Coronary artery (tissue), 2 donors: ENCODE results near the gene MLN.

Experiments used
- DNase-seq: peaks from one replicate; pipeline ENCODE4 v3.0.0-alpha.2; 2017; ENCODE audit warnings: low spot score
- H3K27ac ChIP-seq, 2 donors: fragments of 200-600 bp; sonication (generic); one replicate each; pipeline ENCODE4 v1.5.1; 2016 to 2019
- H3K4me3 ChIP-seq: fragments of 200-600 bp; sonication (generic); 2 replicates; pipeline ENCODE4 v1.5.1; 2016; ENCODE audit warnings: mild to moderate bottlenecking, moderate library complexity
- TF ChIP-seq, protein P1 (sequence below): fragments of 200-600 bp; sonication (generic); IDR thresholded peaks from one replicate; pipeline ENCODE4 v1.5.1; 2019; ENCODE audit warnings: antibody characterized with exemption

Gene MLN

DNA sequence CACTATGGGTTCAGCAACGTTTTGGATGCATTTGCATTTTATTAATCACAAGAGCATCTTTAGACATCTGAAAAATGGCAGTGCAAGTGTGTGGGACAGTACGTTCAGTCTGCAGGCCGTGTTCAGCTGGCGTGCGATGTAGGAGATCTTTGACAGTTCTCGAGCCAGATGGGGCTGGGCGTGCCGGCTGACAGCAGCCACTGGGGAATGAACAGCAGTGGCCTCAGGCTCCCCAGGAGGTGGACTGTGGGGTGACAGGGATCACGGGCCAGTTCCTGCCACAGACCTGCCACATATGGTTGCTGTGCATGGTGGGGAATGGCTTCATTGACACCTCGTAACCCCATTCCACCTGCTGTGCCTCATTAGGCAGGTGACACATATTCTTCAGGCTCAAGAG lies 16.4 kb upstream of the MLN start:
- no peak overlapping the region for H3K27ac ChIP-seq
- DNase-seq = no peak
- no peak overlapping the region for H3K4me3 ChIP-seq
- TF ChIP-seq, protein P1, sequence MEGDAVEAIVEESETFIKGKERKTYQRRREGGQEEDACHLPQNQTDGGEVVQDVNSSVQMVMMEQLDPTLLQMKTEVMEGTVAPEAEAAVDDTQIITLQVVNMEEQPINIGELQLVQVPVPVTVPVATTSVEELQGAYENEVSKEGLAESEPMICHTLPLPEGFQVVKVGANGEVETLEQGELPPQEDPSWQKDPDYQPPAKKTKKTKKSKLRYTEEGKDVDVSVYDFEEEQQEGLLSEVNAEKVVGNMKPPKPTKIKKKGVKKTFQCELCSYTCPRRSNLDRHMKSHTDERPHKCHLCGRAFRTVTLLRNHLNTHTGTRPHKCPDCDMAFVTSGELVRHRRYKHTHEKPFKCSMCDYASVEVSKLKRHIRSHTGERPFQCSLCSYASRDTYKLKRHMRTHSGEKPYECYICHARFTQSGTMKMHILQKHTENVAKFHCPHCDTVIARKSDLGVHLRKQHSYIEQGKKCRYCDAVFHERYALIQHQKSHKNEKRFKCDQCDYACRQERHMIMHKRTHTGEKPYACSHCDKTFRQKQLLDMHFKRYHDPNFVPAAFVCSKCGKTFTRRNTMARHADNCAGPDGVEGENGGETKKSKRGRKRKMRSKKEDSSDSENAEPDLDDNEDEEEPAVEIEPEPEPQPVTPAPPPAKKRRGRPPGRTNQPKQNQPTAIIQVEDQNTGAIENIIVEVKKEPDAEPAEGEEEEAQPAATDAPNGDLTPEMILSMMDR = no peak

DNA sequence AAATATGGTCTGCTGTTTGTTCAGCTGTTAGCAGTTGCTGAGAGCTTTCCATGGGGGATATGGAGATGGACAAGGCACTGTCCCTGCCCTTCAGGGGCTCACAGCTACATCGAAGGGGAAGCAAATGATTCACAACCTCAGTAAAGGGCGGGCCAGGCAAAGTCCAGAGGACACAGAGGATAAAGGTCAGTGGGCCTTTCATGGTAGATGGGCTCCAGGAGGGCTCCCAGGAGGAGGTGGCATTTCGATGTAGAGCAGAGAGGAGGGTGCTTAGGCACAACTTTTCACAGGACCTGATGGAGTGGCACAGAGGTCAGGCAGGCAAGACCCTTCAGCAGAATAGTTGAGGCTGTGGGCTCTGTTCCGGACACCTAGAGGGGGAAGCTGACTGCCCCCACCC lies 15.2 kb upstream of the MLN start:
- no peak overlapping the region for H3K27ac ChIP-seq
- no peak overlapping the region for H3K4me3 ChIP-seq
- TF ChIP-seq, protein P1 = no peak
- DNase-seq = no peak

DNA sequence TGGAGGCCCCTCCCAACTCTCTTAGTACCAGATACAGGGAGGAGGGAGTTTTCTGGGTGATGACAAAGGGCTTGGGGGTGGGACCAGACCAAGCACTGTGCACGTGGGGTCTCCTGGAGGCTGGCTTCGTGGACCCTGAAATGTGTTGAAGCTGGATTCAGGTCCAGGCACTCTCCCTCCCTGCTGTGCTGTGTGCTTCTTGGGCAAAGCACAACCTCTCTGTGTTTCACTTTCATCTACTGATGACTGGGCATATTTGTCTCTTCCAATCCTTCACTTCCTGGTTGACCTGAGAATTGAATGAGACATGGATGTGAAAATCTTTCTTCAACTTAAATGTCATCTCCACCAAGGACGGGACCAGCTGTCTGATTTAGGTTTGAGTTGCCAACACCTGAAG lies 14.5 kb upstream of the MLN start:
- DNase-seq = no peak
- no peak overlapping the region for H3K4me3 ChIP-seq
- TF ChIP-seq, protein P1 = no peak
- H3K27ac ChIP-seq = no peak overlapping the region

DNA sequence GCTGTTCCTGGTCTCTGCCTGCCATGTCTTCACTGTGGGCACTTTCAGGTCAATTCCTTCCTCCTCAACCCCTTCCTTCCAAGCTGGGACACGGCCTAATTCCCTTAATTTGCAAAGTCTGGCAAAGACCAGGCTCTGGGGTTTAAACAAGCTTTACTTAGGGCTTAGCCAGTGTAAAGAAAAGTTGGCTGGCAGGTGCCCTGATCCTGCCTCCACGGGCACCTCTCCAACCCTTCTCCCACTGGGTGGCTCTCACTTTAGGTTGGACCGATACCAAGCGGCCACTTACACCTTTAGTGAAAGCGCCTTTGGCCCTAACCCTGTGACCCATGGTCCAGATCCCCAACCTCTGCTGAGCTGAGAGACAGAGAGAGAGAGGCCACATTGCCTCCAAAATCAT lies 13.7 kb upstream of the MLN start:
- Histone ChIP-seq H3K27ac (no peak overlapping the region), H3K4me3 (no peak overlapping the region)
- TF ChIP-seq, protein P1 = no peak
- no peak for DNase-seq

DNA sequence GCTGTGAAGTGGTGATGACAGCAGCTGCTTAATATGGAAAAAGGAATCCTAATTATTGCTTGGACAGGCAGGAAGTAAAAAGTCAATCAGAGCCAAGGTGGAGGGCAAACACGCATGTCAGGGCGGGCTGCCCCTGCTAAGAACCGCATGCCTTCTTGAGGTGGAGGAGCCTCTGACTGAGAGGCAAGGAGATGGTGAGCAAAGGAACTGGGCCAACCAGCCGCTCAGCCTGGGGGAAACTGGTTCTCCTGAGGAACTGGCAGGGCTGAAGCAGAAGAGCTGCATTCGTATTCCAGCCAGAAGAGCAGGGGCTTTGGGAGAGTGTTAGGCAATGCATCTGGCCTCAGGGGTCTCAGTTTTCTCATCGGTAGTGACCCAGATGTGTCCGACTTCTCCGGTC lies 13.1 kb upstream of the MLN start:
- H3K4me3 ChIP-seq = no peak overlapping the region
- no peak for DNase-seq
- H3K27ac ChIP-seq = no peak overlapping the region
- TF ChIP-seq, protein P1 = no peak

DNA sequence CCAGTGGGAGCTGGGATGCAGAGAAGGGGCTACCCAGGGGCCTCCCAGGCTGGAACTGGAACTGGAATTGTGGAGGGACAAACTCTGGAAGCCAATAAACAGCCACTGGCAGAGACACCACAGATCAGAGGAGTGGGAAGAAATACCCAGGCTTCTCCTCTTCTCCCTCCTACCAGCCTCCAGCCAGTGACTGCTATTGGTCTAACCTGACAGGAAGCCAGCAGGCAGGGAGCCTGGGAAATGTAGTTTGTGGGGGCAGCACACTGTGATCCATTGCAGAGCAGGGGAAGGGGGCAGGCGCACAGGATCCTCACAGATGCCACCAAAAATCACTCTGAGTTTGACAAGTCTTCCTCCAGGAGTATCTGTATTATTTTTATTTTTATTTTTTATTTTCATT lies 12.1 kb upstream of the MLN start:
- TF ChIP-seq, protein P1 = no peak
- Histone ChIP-seq H3K27ac (no peak overlapping the region), H3K4me3 (no peak overlapping the region)
- no peak for DNase-seq

DNA sequence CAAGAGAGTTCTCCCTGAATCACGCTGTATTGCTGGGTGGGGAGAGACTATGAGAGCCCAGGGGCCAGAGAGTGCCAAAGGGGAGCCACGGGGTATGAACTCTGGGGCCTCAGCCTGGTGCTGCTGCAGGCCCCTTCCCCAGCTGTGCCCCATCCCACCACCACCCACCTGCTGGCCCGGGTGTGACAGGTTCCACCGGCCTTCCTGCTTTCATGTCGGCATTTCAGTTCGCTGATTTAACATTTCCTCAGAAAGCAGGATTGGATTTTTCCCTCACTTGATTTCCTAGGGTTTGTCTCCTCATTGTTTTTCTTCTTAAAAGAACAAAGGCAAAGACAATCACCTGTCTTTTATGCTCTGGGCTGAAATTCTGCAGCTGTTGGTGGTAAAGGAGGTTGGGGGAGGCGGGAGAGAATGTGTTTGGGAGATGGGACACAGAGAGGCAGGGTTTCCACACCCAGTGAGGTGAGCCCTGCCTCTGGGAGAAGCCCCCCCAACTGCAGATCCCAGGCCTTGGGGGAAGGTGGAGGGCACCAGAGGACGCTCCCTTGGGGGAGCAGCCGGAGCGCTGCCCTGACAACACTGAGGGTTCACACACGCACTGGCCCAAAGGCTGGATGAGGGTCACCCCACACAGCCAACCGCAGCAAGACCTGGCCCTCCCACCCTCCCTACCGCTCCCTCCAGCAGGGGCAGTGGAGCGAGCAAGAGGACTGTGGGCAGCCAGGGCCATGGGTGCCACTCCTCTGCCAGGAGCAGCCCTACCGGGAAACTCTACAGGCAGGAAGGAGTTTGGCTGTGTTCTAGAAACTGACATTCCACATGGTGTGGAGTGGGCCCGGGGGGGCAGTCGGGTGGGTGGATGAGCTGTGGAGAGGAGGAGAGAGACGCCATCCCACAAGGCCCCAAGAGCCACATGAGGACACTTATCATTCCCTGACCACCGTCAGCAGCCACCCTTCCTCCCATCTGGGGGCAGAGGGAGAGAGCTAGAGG lies 10.5 kb upstream of the MLN start:
- Histone ChIP-seq H3K27ac (no peak overlapping the region), H3K4me3 (no peak overlapping the region)
- no peak for DNase-seq
- TF ChIP-seq, protein P1 = no peak
